NT2/D1 (cell line): Measurements from ENCODE around the gene MAP3K5.

ENCODE experiments used
- SUZ12 ChIP-seq: IDR thresholded peaks from 2 replicates; pipeline ENCODE4 v1.6.1; 2011; ENCODE audit not compliant: insufficient read length, insufficient read depth; ENCODE audit errors: extremely low read depth
- YY1 ChIP-seq: IDR thresholded peaks from 2 replicates; pipeline ENCODE4 v1.6.1; 2011; ENCODE audit not compliant: insufficient read length, insufficient read depth
- ZNF274 ChIP-seq: IDR thresholded peaks from 2 replicates; pipeline ENCODE4 v1.6.1; 2011; ENCODE audit warnings: mild to moderate bottlenecking, low read depth, low read length

DNA sequence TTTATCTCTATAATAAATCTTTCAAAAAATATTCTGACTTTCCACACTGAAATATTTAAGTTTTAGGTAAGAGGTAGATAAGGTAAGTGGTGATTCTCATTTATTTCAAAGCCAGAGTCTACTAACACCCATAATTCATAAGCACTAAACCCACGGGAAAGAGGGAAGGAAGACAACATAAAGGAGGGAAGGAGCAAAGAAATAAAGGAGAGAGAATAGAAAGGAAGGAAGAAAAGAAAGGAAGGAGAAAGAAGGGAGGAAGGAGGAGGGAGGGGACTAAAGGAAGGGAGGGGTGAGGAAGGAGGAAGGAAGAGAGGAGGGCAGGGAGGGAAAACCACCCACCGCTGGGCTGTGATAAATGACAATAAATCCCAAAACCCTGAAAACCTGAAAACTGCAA lies 25.2 kb downstream of the MAP3K5 start:
- TF ChIP-seq ZNF274 (no peak), SUZ12 (no peak), YY1 (no peak)
